ENCODE results near the gene NRCAM. TPM values are rescaled to one million over a fixed set of nuclear protein-coding genes. Genes with fewer than 3 reads are reported as not detected.

The NRCAM gene
- total and polyA plus RNA-seq, 4 donors: 0.17 to 3.2 (median 0.64) TPM

DNA sequence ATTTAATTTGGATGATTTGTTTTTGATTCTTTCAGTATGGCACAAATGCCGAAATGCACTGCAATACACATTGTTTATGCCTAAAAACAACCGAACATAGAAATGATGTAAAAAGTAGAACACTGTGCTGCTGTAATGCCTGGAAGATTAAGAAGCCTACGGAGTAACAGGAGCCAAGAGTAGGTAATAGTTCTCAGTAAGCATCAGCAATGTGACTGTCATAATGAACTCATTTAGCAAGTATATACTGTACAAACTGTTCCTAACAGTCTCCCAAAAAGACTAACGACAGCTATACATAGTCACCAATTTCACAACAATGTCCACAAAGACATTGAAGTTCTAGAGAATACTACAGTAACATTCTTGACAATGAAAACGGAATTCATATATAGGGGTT lies 307.1 kb downstream of the NRCAM start:
- H3K27me3 ChIP-seq (ENCODE audit: control insufficient read depth in 4 of 4, insufficient read depth in 4 of 4, low read length in 3 of 4): no peaks in the 10 kb centered on the region
- H3K9ac ChIP-seq (ENCODE audit: low read depth in 1 of 2, low read length in 2 of 2): no peak overlapping the region
- no peak for TF ChIP-seq YY1 (IDR thresholded peaks at IDR 0.05)
- no peak for TF ChIP-seq RAD21 (IDR thresholded peaks at IDR 0.05)
- no peak for TF ChIP-seq EGR1 (IDR thresholded peaks at IDR 0.05; ENCODE audit: low read depth in 2 of 2)
- TF ChIP-seq FOXA2 (IDR thresholded peaks at IDR 0.05): no peak
- no peak for TF ChIP-seq TAF1 (conservative IDR thresholded peaks at IDR 0.05)
- no peak for TF ChIP-seq RXRA (IDR thresholded peaks at IDR 0.05)
- TF ChIP-seq, protein P1, sequence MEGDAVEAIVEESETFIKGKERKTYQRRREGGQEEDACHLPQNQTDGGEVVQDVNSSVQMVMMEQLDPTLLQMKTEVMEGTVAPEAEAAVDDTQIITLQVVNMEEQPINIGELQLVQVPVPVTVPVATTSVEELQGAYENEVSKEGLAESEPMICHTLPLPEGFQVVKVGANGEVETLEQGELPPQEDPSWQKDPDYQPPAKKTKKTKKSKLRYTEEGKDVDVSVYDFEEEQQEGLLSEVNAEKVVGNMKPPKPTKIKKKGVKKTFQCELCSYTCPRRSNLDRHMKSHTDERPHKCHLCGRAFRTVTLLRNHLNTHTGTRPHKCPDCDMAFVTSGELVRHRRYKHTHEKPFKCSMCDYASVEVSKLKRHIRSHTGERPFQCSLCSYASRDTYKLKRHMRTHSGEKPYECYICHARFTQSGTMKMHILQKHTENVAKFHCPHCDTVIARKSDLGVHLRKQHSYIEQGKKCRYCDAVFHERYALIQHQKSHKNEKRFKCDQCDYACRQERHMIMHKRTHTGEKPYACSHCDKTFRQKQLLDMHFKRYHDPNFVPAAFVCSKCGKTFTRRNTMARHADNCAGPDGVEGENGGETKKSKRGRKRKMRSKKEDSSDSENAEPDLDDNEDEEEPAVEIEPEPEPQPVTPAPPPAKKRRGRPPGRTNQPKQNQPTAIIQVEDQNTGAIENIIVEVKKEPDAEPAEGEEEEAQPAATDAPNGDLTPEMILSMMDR (IDR thresholded peaks at IDR 0.05; ENCODE audit: low read depth, low read length, missing input control): no peak
- no peak for TF ChIP-seq HNF4G (IDR thresholded peaks at IDR 0.05)
- TF ChIP-seq NR2F2 (IDR thresholded peaks at IDR 0.05): no peak
- no peak for TF ChIP-seq JUND (IDR thresholded peaks at IDR 0.05)
- TF ChIP-seq, protein P2, sequence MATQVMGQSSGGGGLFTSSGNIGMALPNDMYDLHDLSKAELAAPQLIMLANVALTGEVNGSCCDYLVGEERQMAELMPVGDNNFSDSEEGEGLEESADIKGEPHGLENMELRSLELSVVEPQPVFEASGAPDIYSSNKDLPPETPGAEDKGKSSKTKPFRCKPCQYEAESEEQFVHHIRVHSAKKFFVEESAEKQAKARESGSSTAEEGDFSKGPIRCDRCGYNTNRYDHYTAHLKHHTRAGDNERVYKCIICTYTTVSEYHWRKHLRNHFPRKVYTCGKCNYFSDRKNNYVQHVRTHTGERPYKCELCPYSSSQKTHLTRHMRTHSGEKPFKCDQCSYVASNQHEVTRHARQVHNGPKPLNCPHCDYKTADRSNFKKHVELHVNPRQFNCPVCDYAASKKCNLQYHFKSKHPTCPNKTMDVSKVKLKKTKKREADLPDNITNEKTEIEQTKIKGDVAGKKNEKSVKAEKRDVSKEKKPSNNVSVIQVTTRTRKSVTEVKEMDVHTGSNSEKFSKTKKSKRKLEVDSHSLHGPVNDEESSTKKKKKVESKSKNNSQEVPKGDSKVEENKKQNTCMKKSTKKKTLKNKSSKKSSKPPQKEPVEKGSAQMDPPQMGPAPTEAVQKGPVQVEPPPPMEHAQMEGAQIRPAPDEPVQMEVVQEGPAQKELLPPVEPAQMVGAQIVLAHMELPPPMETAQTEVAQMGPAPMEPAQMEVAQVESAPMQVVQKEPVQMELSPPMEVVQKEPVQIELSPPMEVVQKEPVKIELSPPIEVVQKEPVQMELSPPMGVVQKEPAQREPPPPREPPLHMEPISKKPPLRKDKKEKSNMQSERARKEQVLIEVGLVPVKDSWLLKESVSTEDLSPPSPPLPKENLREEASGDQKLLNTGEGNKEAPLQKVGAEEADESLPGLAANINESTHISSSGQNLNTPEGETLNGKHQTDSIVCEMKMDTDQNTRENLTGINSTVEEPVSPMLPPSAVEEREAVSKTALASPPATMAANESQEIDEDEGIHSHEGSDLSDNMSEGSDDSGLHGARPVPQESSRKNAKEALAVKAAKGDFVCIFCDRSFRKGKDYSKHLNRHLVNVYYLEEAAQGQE (IDR thresholded peaks at IDR 0.05): no peak
- no peak for TF ChIP-seq FOXA1 (IDR thresholded peaks at IDR 0.05)
- no peak for TF ChIP-seq SP1 (IDR thresholded peaks at IDR 0.05)
- TF ChIP-seq, protein P3, sequence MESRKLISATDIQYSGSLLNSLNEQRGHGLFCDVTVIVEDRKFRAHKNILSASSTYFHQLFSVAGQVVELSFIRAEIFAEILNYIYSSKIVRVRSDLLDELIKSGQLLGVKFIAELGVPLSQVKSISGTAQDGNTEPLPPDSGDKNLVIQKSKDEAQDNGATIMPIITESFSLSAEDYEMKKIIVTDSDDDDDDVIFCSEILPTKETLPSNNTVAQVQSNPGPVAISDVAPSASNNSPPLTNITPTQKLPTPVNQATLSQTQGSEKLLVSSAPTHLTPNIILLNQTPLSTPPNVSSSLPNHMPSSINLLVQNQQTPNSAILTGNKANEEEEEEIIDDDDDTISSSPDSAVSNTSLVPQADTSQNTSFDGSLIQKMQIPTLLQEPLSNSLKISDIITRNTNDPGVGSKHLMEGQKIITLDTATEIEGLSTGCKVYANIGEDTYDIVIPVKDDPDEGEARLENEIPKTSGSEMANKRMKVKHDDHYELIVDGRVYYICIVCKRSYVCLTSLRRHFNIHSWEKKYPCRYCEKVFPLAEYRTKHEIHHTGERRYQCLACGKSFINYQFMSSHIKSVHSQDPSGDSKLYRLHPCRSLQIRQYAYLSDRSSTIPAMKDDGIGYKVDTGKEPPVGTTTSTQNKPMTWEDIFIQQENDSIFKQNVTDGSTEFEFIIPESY (IDR thresholded peaks at IDR 0.05): no peak
- TF ChIP-seq, protein P4, sequence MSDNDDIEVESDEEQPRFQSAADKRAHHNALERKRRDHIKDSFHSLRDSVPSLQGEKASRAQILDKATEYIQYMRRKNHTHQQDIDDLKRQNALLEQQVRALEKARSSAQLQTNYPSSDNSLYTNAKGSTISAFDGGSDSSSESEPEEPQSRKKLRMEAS (IDR thresholded peaks at IDR 0.05): no peak
- no peak for DNase-seq (ENCODE audit: low spot score)
- H3K9me3 ChIP-seq (ENCODE audit: control insufficient read depth in 4 of 4, low read length in 3 of 4): no peaks in the 10 kb centered on the region
- H3K27ac ChIP-seq (ENCODE audit: low read depth in 1 of 2, low read length in 2 of 2): no peak overlapping the region
- no peaks in the 10 kb centered on the region for H3K36me3 ChIP-seq (ENCODE audit: control insufficient read depth in 4 of 4, insufficient read depth in 3 of 4, low read depth in 1 of 4, low read length in 3 of 4)
- H3K4me1 ChIP-seq (ENCODE audit: control insufficient read depth in 4 of 4, insufficient read depth in 4 of 4, low read length in 3 of 4): peaks cover 0 to 16% (median 9%) of the 10 kb centered on the region in 4 donors
- H3K4me3 ChIP-seq (ENCODE audit: low read depth in 1 of 3, low read length in 3 of 3): no peak overlapping the region
- 88% methylated on average over 5 of the region's 5 CpGs for WGBS

DNA sequence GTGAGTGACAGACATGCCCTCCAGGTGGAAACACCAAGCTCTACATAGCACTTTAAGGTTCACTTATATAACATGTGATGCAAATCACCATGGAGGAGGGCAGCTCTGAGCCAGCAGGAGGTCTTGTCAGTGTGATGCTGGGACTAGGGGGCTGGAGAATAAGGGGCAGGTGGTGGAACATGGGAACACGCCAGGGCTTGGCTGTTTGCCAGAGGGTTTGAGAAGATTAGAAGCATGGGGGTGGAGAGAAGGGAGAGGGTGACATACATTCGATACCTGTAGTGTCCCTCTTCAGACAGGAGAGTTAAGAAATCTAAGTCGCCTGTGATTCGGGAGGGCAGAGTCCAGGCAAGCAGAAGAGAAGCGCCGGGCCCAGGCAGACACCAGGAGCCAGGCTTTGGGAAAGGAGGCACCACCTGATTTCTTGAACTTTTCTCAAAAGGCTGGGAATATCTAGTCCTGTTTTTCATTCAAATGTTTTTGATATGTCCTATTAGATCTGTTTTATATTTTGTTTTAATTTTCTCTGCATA lies 309.1 kb downstream of the NRCAM start:
- no peak overlapping the region for H3K9ac ChIP-seq (ENCODE audit: low read depth in 1 of 2, low read length in 2 of 2)
- peak in 1 of 2 donors; percentile 22 for TF ChIP-seq HNF4A (conservative IDR thresholded peaks at IDR 0.05)
- TF ChIP-seq, protein P4 (IDR thresholded peaks at IDR 0.05): no peak
- no peak overlapping the region for H3K27ac ChIP-seq (ENCODE audit: low read depth in 1 of 2, low read length in 2 of 2)
- H3K9me3 ChIP-seq (ENCODE audit: control insufficient read depth in 4 of 4, low read length in 3 of 4): no peaks in the 10 kb centered on the region
- no peaks in the 10 kb centered on the region for H3K27me3 ChIP-seq (ENCODE audit: control insufficient read depth in 4 of 4, insufficient read depth in 4 of 4, low read length in 3 of 4)
- H3K4me1 ChIP-seq (ENCODE audit: control insufficient read depth in 4 of 4, insufficient read depth in 4 of 4, low read length in 3 of 4): peaks cover 0 to 14% (median 9%) of the 10 kb centered on the region in 4 donors
- H3K4me3 ChIP-seq (ENCODE audit: low read depth in 1 of 3, low read length in 3 of 3): no peak overlapping the region
- no peak for DNase-seq (ENCODE audit: low spot score)
- 42% methylated on average over 6 of the region's 6 CpGs for WGBS
- no peaks in the 10 kb centered on the region for H3K36me3 ChIP-seq (ENCODE audit: control insufficient read depth in 4 of 4, insufficient read depth in 3 of 4, low read depth in 1 of 4, low read length in 3 of 4)

Measured in liver (tissue), 9 donors.